K562 (cell line): ENCODE results near the gene PLPPR2. TPM values are rescaled to one million over a fixed set of nuclear protein-coding genes. Genes with fewer than 3 reads are reported as not detected.

Source experiments
- EGR1 ChIP-seq: fragments of 450-650 bp; conservative IDR thresholded peaks from 2 replicates; pipeline ENCODE4 v1.6.1; 2017; ENCODE audit warnings: mild to moderate bottlenecking
- ETS1 ChIP-seq: conservative IDR thresholded peaks from 2 replicates; pipeline ENCODE4 v1.6.1; 2011; ENCODE audit warnings: low read depth, mild to moderate bottlenecking, low read length; ENCODE audit not compliant: control insufficient read depth
- HNRNPUL1 ChIP-seq: fragments of 200-400 bp; formaldehyde crosslinking; IDR thresholded peaks from 2 replicates; pipeline ENCODE4 v1.6.1; 2017; ENCODE audit warnings: low read length
- KDM1A ChIP-seq, 2 experiments: fragments of 450-650 bp; IDR thresholded peaks; 2 replicates each; pipeline ENCODE4 v1.6.1; 2016; ENCODE audit warnings: mild to moderate bottlenecking in 2 of 2
- MTA2 ChIP-seq: fragments of 450-650 bp; IDR thresholded peaks from 2 replicates; pipeline ENCODE4 v1.6.1; 2016; ENCODE audit warnings: low read depth
- MYC ChIP-seq, 2 experiments: fragments of 250-450 bp in 1 of 2; sonication (Bioruptor Pico) in 1 of 2; IDR thresholded peaks; 2 replicates each; pipeline versions ENCODE4 v1.5.1 to v1.6.1; 2012 to 2021; ENCODE audit warnings: low read depth in 2 of 2, borderline replicate concordance in 1 of 2, improper control_type of control experiment in 1 of 2, low read length in 1 of 2, mild to moderate bottlenecking in 1 of 2, moderate library complexity in 1 of 2
- MYNN ChIP-seq, 2 experiments: sonication (generic); formaldehyde crosslinking in 1 of 2; IDR thresholded peaks; 2 replicates each; pipeline versions ENCODE4 v1.5.0 to v1.6.1; 2016 to 2020; ENCODE audit warnings: antibody characterized with exemption in 1 of 2, missing genetic modification reagents in 1 of 2
- SLC30A9 ChIP-seq: fragments of 250-450 bp; sonication (Bioruptor Pico); IDR thresholded peaks from 2 replicates; pipeline ENCODE4 v1.8.0; 2022; ENCODE audit warnings: mild to moderate bottlenecking, moderate library complexity
- SMAD4 ChIP-seq: fragments of 250-450 bp; sonication (Bioruptor Pico); conservative IDR thresholded peaks from 2 replicates; pipeline ENCODE4 v1.8.0; 2021; ENCODE audit warnings: inconsistent platforms, mild to moderate bottlenecking, moderate library complexity
- TCF7L2 ChIP-seq: fragments of 150-350 bp; IDR thresholded peaks from 2 replicates; pipeline ENCODE4 v1.6.1; 2016; ENCODE audit warnings: low read depth, mild to moderate bottlenecking, low read length, moderate library complexity
- WHSC1 ChIP-seq: IDR thresholded peaks from one replicate; pipeline ENCODE4 v1.6.1; 2012; ENCODE audit warnings: low read length, control low read depth, inconsistent platforms
- ZNF282 ChIP-seq: sonication (generic); formaldehyde crosslinking; IDR thresholded peaks from 2 replicates; pipeline ENCODE4 v1.8.1; 2023; ENCODE audit warnings: missing genetic modification reagents
- ZNF311 ChIP-seq: fragments of 250-450 bp; sonication (Bioruptor Pico); IDR thresholded peaks from 2 replicates; pipeline ENCODE4 v1.4.0; 2020; ENCODE audit warnings: mild to moderate bottlenecking, moderate library complexity
- ZNF436 ChIP-seq: fragments of 250-450, 450-650 bp; sonication (Bioruptor Pico); formaldehyde crosslinking; IDR thresholded peaks from 2 replicates; pipeline ENCODE4 v1.7.0; 2020; ENCODE audit warnings: mild to moderate bottlenecking
- ZNF644 ChIP-seq: fragments of 200-800 bp; sonication (Bioruptor generic); IDR thresholded peaks from 2 replicates; pipeline ENCODE4 v1.6.1; 2016; ENCODE audit warnings: low read depth, missing genetic modification characterization, missing compliant biosample characterization
- polyA plus RNA-seq, 8 experiments: library from polyadenylated mRNA; depleted of rRNA in 4 of 8; stranded (reverse) in 5 of 8; unstranded in 3 of 8; fragments of >200 nt; fragmentation: Nextera tagmentation in 2 of 8; fragmentation: Illumina TruSeq in 1 of 8; extraction: Ambion mirVana in 2 of 8; extraction: Trizol in 1 of 8; gene quantifications; 2 replicates each; pipeline versions ENCODE4 v1.2.1 to v1.2.3, GENCODE V29; 2011 to 2014; ENCODE audit warnings: inconsistent platforms in 1 of 8, missing spikeins in 1 of 8
- total RNA-seq, 7 experiments: library from RNA; depleted of rRNA in 6 of 7; stranded (reverse); fragments of >200 nt in 6 of 7; fragmentation: Illumina TruSeq in 2 of 7; extraction: Trizol in 2 of 7; gene quantifications; 2 replicates each; pipeline versions ENCODE4 v1.2.1 to v1.2.3, GENCODE V29; 2011 to 2021; ENCODE audit warnings: low replicate concordance in 1 of 7
- TF ChIP-seq, protein P1 (sequence below), 2 experiments: fragments of 450-650 bp; conservative IDR thresholded peaks; 2 replicates each; pipeline ENCODE4 v1.6.1; 2017; ENCODE audit warnings: mild to moderate bottlenecking in 2 of 2, moderate library complexity in 2 of 2
- TF ChIP-seq, protein P2 (sequence below), 2 experiments: fragments of 450-650 bp in 1 of 2; IDR thresholded peaks; 2 replicates each; pipeline ENCODE4 v1.6.1; 2011 to 2017; ENCODE audit warnings: low read depth in 2 of 2, antibody characterized with exemption in 1 of 2, borderline replicate concordance in 1 of 2, low read length in 1 of 2, mild to moderate bottlenecking in 1 of 2, mixed read lengths in 1 of 2; ENCODE audit not compliant: control insufficient read depth in 1 of 2
- TF ChIP-seq, protein P3 (sequence below): IDR thresholded peaks from 2 replicates; pipeline ENCODE4 v1.6.1; 2011; ENCODE audit warnings: borderline replicate concordance, low read depth, mild to moderate bottlenecking, moderate library complexity, low read length; ENCODE audit not compliant: insufficient read depth, poor library complexity, severe bottlenecking

The PLPPR2 gene
- total and polyA plus RNA-seq, 9 of the 15 experiments (the other 6 are each of a cell fraction or from before 2014, with no cell fraction given), result 0.49 to 15.9 (median 3.4) TPM

DNA sequence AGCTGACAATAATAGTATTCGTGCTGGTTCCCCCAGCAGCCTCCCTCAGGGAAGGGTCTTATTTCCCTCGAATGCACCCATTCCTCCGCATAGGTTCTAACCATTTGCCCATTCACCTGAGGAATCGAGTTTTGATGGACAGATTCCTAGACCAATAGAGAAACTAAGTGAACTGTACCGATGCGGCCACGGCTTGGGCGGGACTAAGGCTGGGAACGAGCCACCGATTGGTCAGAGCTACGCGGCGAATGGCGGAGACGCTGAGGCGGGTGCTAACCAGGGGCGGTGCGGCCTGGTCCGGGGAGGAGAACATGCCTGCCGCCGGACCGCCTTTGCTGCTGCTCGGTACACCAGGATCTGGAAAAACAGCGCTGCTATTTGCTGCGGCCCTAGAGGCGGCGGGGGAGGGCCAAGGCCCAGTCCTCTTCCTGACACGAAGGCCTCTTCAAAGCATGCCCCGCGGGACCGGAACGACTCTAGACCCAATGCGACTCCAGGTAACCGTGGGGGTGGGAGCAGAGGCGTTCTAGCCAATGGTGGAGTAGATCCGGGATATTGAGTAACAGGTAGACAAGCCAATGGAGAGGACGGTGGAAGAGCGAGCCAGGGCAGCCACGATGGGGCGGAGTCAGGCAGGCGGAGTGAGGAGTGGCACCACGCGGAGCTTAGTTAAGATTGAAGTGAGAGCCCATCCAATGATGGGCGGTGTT is 19.4 kb downstream of the PLPPR2 start, which contains the start of gene SWSAP1 (continued):
- no peak for TF ChIP-seq ZNF311 (CRISPR knock-in tag)
- peak; percentile 89 for TF ChIP-seq MYC (IDR thresholded peaks at IDR 0.05; ENCODE audit: low read depth, low read length)
- 0 out of 2 replicates have a peak, but pooled peaks have one; percentile 57 for TF ChIP-seq MYC (CRISPR knock-in tag; IDR thresholded peaks at IDR 0.05; ENCODE audit: borderline replicate concordance, low read depth)
- TF ChIP-seq, protein P1, sequence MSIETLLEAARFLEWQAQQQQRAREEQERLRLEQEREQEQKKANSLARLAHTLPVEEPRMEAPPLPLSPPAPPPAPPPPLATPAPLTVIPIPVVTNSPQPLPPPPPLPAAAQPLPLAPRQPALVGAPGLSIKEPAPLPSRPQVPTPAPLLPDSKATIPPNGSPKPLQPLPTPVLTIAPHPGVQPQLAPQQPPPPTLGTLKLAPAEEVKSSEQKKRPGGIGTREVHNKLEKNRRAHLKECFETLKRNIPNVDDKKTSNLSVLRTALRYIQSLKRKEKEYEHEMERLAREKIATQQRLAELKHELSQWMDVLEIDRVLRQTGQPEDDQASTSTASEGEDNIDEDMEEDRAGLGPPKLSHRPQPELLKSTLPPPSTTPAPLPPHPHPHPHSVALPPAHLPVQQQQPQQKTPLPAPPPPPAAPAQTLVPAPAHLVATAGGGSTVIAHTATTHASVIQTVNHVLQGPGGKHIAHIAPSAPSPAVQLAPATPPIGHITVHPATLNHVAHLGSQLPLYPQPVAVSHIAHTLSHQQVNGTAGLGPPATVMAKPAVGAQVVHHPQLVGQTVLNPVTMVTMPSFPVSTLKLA (conservative IDR thresholded peaks at IDR 0.05), result peak; percentile 77 to 88
- TF ChIP-seq, protein P2, sequence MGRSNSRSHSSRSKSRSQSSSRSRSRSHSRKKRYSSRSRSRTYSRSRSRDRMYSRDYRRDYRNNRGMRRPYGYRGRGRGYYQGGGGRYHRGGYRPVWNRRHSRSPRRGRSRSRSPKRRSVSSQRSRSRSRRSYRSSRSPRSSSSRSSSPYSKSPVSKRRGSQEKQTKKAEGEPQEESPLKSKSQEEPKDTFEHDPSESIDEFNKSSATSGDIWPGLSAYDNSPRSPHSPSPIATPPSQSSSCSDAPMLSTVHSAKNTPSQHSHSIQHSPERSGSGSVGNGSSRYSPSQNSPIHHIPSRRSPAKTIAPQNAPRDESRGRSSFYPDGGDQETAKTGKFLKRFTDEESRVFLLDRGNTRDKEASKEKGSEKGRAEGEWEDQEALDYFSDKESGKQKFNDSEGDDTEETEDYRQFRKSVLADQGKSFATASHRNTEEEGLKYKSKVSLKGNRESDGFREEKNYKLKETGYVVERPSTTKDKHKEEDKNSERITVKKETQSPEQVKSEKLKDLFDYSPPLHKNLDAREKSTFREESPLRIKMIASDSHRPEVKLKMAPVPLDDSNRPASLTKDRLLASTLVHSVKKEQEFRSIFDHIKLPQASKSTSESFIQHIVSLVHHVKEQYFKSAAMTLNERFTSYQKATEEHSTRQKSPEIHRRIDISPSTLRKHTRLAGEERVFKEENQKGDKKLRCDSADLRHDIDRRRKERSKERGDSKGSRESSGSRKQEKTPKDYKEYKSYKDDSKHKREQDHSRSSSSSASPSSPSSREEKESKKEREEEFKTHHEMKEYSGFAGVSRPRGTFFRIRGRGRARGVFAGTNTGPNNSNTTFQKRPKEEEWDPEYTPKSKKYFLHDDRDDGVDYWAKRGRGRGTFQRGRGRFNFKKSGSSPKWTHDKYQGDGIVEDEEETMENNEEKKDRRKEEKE (IDR thresholded peaks at IDR 0.05; ENCODE audit: borderline replicate concordance in 1 of 2, control insufficient read depth in 1 of 2, low read depth in 2 of 2, low read length in 1 of 2), result no peak
- TF ChIP-seq WHSC1, result no peak
- TF ChIP-seq, protein P3, sequence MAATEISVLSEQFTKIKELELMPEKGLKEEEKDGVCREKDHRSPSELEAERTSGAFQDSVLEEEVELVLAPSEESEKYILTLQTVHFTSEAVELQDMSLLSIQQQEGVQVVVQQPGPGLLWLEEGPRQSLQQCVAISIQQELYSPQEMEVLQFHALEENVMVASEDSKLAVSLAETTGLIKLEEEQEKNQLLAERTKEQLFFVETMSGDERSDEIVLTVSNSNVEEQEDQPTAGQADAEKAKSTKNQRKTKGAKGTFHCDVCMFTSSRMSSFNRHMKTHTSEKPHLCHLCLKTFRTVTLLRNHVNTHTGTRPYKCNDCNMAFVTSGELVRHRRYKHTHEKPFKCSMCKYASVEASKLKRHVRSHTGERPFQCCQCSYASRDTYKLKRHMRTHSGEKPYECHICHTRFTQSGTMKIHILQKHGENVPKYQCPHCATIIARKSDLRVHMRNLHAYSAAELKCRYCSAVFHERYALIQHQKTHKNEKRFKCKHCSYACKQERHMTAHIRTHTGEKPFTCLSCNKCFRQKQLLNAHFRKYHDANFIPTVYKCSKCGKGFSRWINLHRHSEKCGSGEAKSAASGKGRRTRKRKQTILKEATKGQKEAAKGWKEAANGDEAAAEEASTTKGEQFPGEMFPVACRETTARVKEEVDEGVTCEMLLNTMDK, result no peak
- no peak for TF ChIP-seq MTA2
- TF ChIP-seq MYNN (IDR thresholded peaks at IDR 0.05), result no peak
- TF ChIP-seq MYNN (CRISPR knock-in tag; IDR thresholded peaks at IDR 0.05), result no peak
- TF ChIP-seq SMAD4 (CRISPR knock-in tag), result peak; percentile 50; the same call in 1 of the 2 replicates
- no peak for TF ChIP-seq EGR1
- TF ChIP-seq KDM1A (IDR thresholded peaks at IDR 0.05), result no peak
- TF ChIP-seq ZNF644 (tag), result no peak; the same call in 1 of the 2 replicates
- no peak for TF ChIP-seq TCF7L2
- no peak for TF ChIP-seq SLC30A9 (CRISPR knock-in tag)
- TF ChIP-seq HNRNPUL1, result no peak
- no peak for TF ChIP-seq ZNF282 (CRISPR knock-in tag)
- TF ChIP-seq ZNF436 (CRISPR knock-in tag), result no peak
- TF ChIP-seq ETS1, result peak; percentile 58; the same call in 1 of the 2 replicates
